ENCODE results near the gene POLRMT.

- TF ChIP-seq CTCF (IDR thresholded peaks at IDR 0.05) (no peak), POLR2A (IDR thresholded peaks at IDR 0.05) (no peak)
These were observed 21.9 kb downstream of the POLRMT start for GRCh38 chr19:611481-611868.

All from Peyer's patch (tissue), 4 donors.